ENCODE measurements around the gene FOXF1.

Gene FOXF1

GRCh38 chr16:86534779-86535615, 24.7 kb downstream of the FOXF1 start:
- no peak for DNase-seq (ENCODE audit: low read depth in 2 of 2)

- no peak for DNase-seq (ENCODE audit: low read depth in 2 of 2)
These were observed 26.3 kb downstream of the FOXF1 start for GRCh38 chr16:86536621-86537020.

GRCh38 chr16:86537486-86537885, 27.2 kb downstream of the FOXF1 start:
- no peak for DNase-seq (ENCODE audit: low read depth in 2 of 2)

- DNase-seq (ENCODE audit: low read depth in 2 of 2): no peak
These were observed 28.0 kb downstream of the FOXF1 start for GRCh38 chr16:86538196-86538780.

GRCh38 chr16:86540894-86541293, 30.6 kb downstream of the FOXF1 start:
- DNase-seq (ENCODE audit: low read depth in 2 of 2): no peak

- DNase-seq (ENCODE audit: low read depth in 2 of 2): no peak
These were observed 31.2 kb downstream of the FOXF1 start for GRCh38 chr16:86541560-86541959.

GRCh38 chr16:86542756-86543750, 32.7 kb downstream of the FOXF1 start:
- DNase-seq (ENCODE audit: low read depth in 2 of 2): no peak

GRCh38 chr16:86545481-86545880, 35.2 kb downstream of the FOXF1 start:
- DNase-seq (ENCODE audit: low read depth in 2 of 2): no peak

GRCh38 chr16:86545954-86546637, 35.8 kb downstream of the FOXF1 start:
- no peak for DNase-seq (ENCODE audit: low read depth in 2 of 2)

- DNase-seq (ENCODE audit: low read depth in 2 of 2): no peak
These were observed 36.3 kb downstream of the FOXF1 start for GRCh38 chr16:86546638-86547013.

- no peak for DNase-seq (ENCODE audit: low read depth in 2 of 2)
These were observed 37.0 kb downstream of the FOXF1 start for GRCh38 chr16:86547286-86547685.

- DNase-seq (ENCODE audit: low read depth in 2 of 2): peak in 1 of 2 donors; percentile 42
These were observed 39.0 kb downstream of the FOXF1 start for GRCh38 chr16:86549076-86549892.

GRCh38 chr16:86549893-86550190, 39.5 kb downstream of the FOXF1 start:
- no peak for DNase-seq (ENCODE audit: low read depth in 2 of 2)

GRCh38 chr16:86550281-86550680, 40.0 kb downstream of the FOXF1 start:
- DNase-seq (ENCODE audit: low read depth in 2 of 2): no peak

GRCh38 chr16:86553356-86553755, 43.0 kb downstream of the FOXF1 start:
- no peak for DNase-seq (ENCODE audit: low read depth in 2 of 2)

- no peak for DNase-seq (ENCODE audit: low read depth in 2 of 2)
These were observed 44.2 kb downstream of the FOXF1 start for GRCh38 chr16:86554599-86554916.

GRCh38 chr16:86554917-86555703, 44.8 kb downstream of the FOXF1 start, which contains the start of gene MTHFSD:
MTHFSD (minus strand) TSS chr16:86555235; CDS start chr16:86555184, 51 bp downstream.
- peak; percentile 90 for DNase-seq (ENCODE audit: low read depth in 2 of 2)

- no peak for DNase-seq (ENCODE audit: low read depth in 2 of 2)
These were observed 45.4 kb downstream of the FOXF1 start for GRCh38 chr16:86555704-86556075.

- no peak for DNase-seq (ENCODE audit: low read depth in 2 of 2)
These were observed 46.2 kb downstream of the FOXF1 start for GRCh38 chr16:86556576-86556975.

- DNase-seq (ENCODE audit: low read depth in 2 of 2): no peak
These were observed 47.3 kb downstream of the FOXF1 start for GRCh38 chr16:86557587-86557986.
